ENCODE data around the gene NCR1.

DNA sequence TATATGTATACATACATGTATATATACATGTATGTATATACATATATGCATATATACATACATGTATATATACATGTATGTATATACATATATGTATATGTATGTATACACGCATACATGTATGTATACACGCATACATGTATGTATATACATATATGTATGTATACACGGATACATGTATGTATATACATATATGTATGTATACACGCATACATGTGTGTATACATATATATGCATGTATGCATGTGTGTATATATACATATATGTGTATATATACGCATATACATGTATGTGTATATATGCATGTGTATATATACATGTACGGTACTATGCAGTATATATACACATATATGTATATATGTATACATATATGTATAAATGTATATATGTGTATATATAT, 2.6 kb upstream of the NCR1 start:
- TF ChIP-seq, protein P1, sequence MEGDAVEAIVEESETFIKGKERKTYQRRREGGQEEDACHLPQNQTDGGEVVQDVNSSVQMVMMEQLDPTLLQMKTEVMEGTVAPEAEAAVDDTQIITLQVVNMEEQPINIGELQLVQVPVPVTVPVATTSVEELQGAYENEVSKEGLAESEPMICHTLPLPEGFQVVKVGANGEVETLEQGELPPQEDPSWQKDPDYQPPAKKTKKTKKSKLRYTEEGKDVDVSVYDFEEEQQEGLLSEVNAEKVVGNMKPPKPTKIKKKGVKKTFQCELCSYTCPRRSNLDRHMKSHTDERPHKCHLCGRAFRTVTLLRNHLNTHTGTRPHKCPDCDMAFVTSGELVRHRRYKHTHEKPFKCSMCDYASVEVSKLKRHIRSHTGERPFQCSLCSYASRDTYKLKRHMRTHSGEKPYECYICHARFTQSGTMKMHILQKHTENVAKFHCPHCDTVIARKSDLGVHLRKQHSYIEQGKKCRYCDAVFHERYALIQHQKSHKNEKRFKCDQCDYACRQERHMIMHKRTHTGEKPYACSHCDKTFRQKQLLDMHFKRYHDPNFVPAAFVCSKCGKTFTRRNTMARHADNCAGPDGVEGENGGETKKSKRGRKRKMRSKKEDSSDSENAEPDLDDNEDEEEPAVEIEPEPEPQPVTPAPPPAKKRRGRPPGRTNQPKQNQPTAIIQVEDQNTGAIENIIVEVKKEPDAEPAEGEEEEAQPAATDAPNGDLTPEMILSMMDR (IDR thresholded peaks at IDR 0.05), result no peak
- TF ChIP-seq EZH2 (IDR thresholded peaks at IDR 0.05) (no peak), EZH2phosphoT487 (IDR thresholded peaks at IDR 0.05) (no peak)
